Stimulated activated CD4-positive, alpha-beta T cell treated with anti-CD3 and anti-CD28 coated beads, Interleukin-12 subunit alpha, Interleukin-12 subunit beta, amount 100 ng/mL, for 24 hours (primary cell): ENCODE data around the gene CEMIP.
A peak's percentile ranks its signal among the peaks of the same experiment; 100 is the strongest.
"Not testable (repeated sequence)": the region's sequence is repeated elsewhere in the genome, so short reads cannot be mapped to it uniquely, and the experiment has no call there.

Experiments used
- DNase-seq, 2 experiments: peaks; one replicate each; pipeline ENCODE4 v3.0.0-alpha.2; 2020; ENCODE audit warnings: low read depth in 2 of 2

The CEMIP gene

GRCh38 chr15:80761754-80762153, 17.4 kb upstream of the CEMIP start:
- no peak for DNase-seq

- not testable (repeated sequence) for DNase-seq
Measured at GRCh38 chr15:80763235-80763634, 15.9 kb upstream of the CEMIP start.

GRCh38 chr15:80764535-80764934, 14.6 kb upstream of the CEMIP start:
- no peak for DNase-seq

GRCh38 chr15:80766275-80766674, 12.9 kb upstream of the CEMIP start:
- no peak for DNase-seq

- no peak for DNase-seq
Measured at GRCh38 chr15:80768158-80768557, 11.0 kb upstream of the CEMIP start.

- no peak for DNase-seq
Measured at GRCh38 chr15:80769153-80769828, 9.9 kb upstream of the CEMIP start.

- no peak for DNase-seq
Measured at GRCh38 chr15:80769829-80770705, 9.1 kb upstream of the CEMIP start.

GRCh38 chr15:80773122-80773551, 6.0 kb upstream of the CEMIP start:
- no peak for DNase-seq

GRCh38 chr15:80773792-80774352, 5.3 kb upstream of the CEMIP start:
- no peak for DNase-seq

- DNase-seq, result no peak
Measured at GRCh38 chr15:80774486-80774885, 4.7 kb upstream of the CEMIP start.

- DNase-seq, result no peak
Measured at GRCh38 chr15:80775338-80775737, 3.8 kb upstream of the CEMIP start.

GRCh38 chr15:80776420-80777045, 2.6 kb upstream of the CEMIP start:
- DNase-seq, result peak; percentile 31 to 62

GRCh38 chr15:80777137-80777536, 2.0 kb upstream of the CEMIP start:
- no peak for DNase-seq

GRCh38 chr15:80777826-80778620, 1.1 kb upstream of the CEMIP start:
- DNase-seq, result no peak

- DNase-seq, result no peak
Measured at GRCh38 chr15:80778621-80778963, 578 bp upstream of the CEMIP start.

GRCh38 chr15:80779658-80780415, 667 bp downstream of the CEMIP start:
- DNase-seq, result no peak

GRCh38 chr15:80780416-80781221, 1.4 kb downstream of the CEMIP start:
- no peak for DNase-seq

GRCh38 chr15:80783260-80783659, 4.1 kb downstream of the CEMIP start:
- DNase-seq, result no peak

- DNase-seq, result no peak
Measured at GRCh38 chr15:80785335-80785734, 6.2 kb downstream of the CEMIP start.

GRCh38 chr15:80785811-80786354, 6.7 kb downstream of the CEMIP start:
- no peak for DNase-seq
